Stomach (tissue), 4 donors: ENCODE results near the gene PNPT1.

Experiments
- CTCF ChIP-seq, 7 experiments: fragments of 450-650 bp in 4 of 7; fragments of 200-600 bp in 3 of 7; sonication (generic) in 3 of 7; IDR thresholded peaks; one replicate each; pipeline ENCODE4 v1.5.1; 2016 to 2019; ENCODE audit warnings: antibody characterized with exemption in 7 of 7, control low read depth in 2 of 7, mild to moderate bottlenecking in 1 of 7
- EP300 ChIP-seq: sonication (generic); formaldehyde crosslinking; IDR thresholded peaks from one replicate; pipeline ENCODE4 v1.6.1; 2017; ENCODE audit warnings: antibody characterized with exemption
- POLR2A ChIP-seq, 4 donors: fragments of 450-650 bp; IDR thresholded peaks; one replicate each; pipeline ENCODE4 v1.6.1; 2016; ENCODE audit warnings: antibody characterized with exemption in 4 of 4, control low read depth in 2 of 4, mild to moderate bottlenecking in 1 of 4, moderate library complexity in 1 of 4

- TF ChIP-seq CTCF (IDR thresholded peaks at IDR 0.05) (no peak), POLR2A (IDR thresholded peaks at IDR 0.05) (no peak), EP300 (no peak)
Observed at GRCh38 chr2:55653255-55653654, 40.4 kb downstream of the PNPT1 start.
